C4-2B (cell line): Measurements from ENCODE around the gene GRHL1.

ENCODE experiments used
- CTCF ChIP-seq: fragments of 450-650 bp; conservative IDR thresholded peaks from 2 replicates; pipeline ENCODE4 v1.5.1; 2017; ENCODE audit warnings: mild to moderate bottlenecking
- ZFX ChIP-seq: fragments of 450-650 bp; IDR thresholded peaks from 2 replicates; pipeline ENCODE4 v1.6.1; 2017

GRCh38 chr2:9945596-9945995, 5.9 kb upstream of the GRHL1 start:
- TF ChIP-seq CTCF (no peak), ZFX (no peak)
